H1 (cell line): ENCODE data around the gene HMGN2. TPM values are rescaled to one million over a fixed set of nuclear protein-coding genes. Genes with fewer than 3 reads are reported as not detected.
A peak's percentile ranks its signal among the peaks of the same experiment; 100 is the strongest.

Experiments
- BRCA1 ChIP-seq: IDR thresholded peaks from 2 replicates; pipeline ENCODE4 v1.6.1; 2012; ENCODE audit warnings: low read depth, low read length, improper control_type of control experiment
- CBX8 ChIP-seq: fragments of 300-800, 300-1000 bp; sonication (generic); IDR thresholded peaks from 2 replicates; pipeline ENCODE4 v1.7.1; 2016; ENCODE audit warnings: low read depth, low read length, borderline replicate concordance
- CHD2 ChIP-seq: IDR thresholded peaks from 2 replicates; pipeline ENCODE4 v1.6.1; 2012; ENCODE audit warnings: low read length, improper control_type of control experiment
- EZH2 ChIP-seq: fragments of 200-600 bp; sonication (generic); IDR thresholded peaks from 2 replicates; pipeline ENCODE4 v1.7.1; 2012; ENCODE audit warnings: low read depth, mild to moderate bottlenecking, moderate library complexity, low read length, inconsistent platforms; ENCODE audit not compliant: severe bottlenecking
- MAFK ChIP-seq: IDR thresholded peaks from 2 replicates; pipeline ENCODE4 v1.6.1; 2012; ENCODE audit warnings: low read depth, mild to moderate bottlenecking, improper control_type of control experiment, low read length
- PHF8 ChIP-seq: fragments of 200-600 bp; sonication (generic); conservative IDR thresholded peaks from 2 replicates; pipeline ENCODE4 v1.7.1; 2012; ENCODE audit warnings: low read depth, mild to moderate bottlenecking, inconsistent platforms, low read length, moderate library complexity
- POLR2A ChIP-seq, 2 experiments: IDR thresholded peaks; 1 replicate in 1 of 2; 2 replicates in 1 of 2; pipeline ENCODE4 v1.6.1; 2011; ENCODE audit warnings: low read depth in 2 of 2, low read length in 2 of 2, mild to moderate bottlenecking in 2 of 2; ENCODE audit errors: control extremely low read depth in 1 of 2
- TAF1 ChIP-seq: IDR thresholded peaks from 2 replicates; pipeline ENCODE4 v1.6.1; 2011; ENCODE audit warnings: mild to moderate bottlenecking, low read depth, low read length
- TAF7 ChIP-seq: optimal IDR thresholded peaks from 2 replicates; pipeline ENCODE3; 2011; ENCODE audit warnings: low read depth, mild to moderate bottlenecking, inconsistent platforms, low read length, moderate library complexity, borderline replicate concordance
- TEAD4 ChIP-seq: IDR thresholded peaks from 2 replicates; pipeline ENCODE4 v1.6.1; 2012; ENCODE audit warnings: low read depth, low read length, inconsistent platforms, mixed read lengths
- YY1 ChIP-seq: IDR thresholded peaks from 2 replicates; pipeline ENCODE4 v1.6.1; 2011; ENCODE audit warnings: low read depth, mild to moderate bottlenecking, low read length
- polyA plus RNA-seq, 7 experiments: library from polyadenylated mRNA; depleted of rRNA in 3 of 7; stranded (reverse) in 5 of 7; unstranded in 2 of 7; fragments of >200 nt in 5 of 7; fragments of 200-250 nt in 2 of 7; gene quantifications; 1 replicate in 5 of 7; 2 replicates in 1 of 7; 4 replicates in 1 of 7; pipeline versions ENCODE4 v1.2.1 to v1.2.3, GENCODE V29; 2011 to 2013; ENCODE audit warnings: missing spikeins in 2 of 7, mixed read lengths in 2 of 7
- total RNA-seq: library from RNA; stranded (reverse); fragmentation: NEBNext Ultra II Directional; extraction: Animal tissue kit (Norgen Biotek cat#: 25700); gene quantifications from 2 replicates; pipeline ENCODE4 v1.2.1, GENCODE V29; 2021
- TF ChIP-seq, protein P1 (sequence below): IDR thresholded peaks from 2 replicates; pipeline ENCODE4 v1.6.1; 2011; ENCODE audit warnings: low read depth, mild to moderate bottlenecking, low read length; ENCODE audit not compliant: insufficient read depth
- TF ChIP-seq, protein P2 (sequence below): IDR thresholded peaks from 2 replicates; pipeline ENCODE4 v1.6.1; 2012; ENCODE audit warnings: inconsistent platforms
- TF ChIP-seq, protein P3 (sequence below): IDR thresholded peaks from 2 replicates; pipeline ENCODE4 v1.6.1; 2012; ENCODE audit warnings: low read length, inconsistent platforms

HMGN2 gene
- total and polyA plus RNA-seq, 2 of the 8 experiments (the other 6 are each of a cell fraction or from before 2014, with no cell fraction given), result 254 to 453 TPM

DNA sequence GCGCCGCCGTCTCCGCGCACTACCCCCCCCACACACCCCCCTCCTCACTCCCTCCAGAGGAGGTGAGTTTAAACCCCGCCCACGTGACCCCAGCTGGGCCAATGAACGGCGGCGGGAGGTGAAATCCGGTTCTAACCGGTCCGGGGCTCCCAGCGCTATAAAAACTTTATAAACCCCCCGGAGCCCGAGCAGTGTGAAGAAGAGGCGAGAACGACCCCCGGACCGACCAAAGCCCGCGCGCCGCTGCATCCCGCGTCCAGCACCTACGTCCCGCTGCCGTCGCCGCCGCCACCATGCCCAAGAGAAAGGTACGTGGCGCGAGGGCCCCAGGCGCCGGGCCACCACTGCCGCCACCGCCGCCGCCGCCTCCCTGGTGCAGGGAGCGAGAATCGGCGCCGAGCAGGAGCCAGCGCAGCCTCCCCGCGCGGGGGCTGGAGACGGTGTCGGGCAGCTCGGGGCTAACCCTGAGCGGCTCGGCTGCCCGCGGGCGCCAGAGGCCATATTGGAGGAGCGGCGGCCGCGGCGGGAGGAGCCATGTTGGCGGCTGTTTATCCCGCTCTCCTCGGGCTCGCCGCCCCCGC, at the start of gene HMGN2 (continued):
- TF ChIP-seq, protein P1, sequence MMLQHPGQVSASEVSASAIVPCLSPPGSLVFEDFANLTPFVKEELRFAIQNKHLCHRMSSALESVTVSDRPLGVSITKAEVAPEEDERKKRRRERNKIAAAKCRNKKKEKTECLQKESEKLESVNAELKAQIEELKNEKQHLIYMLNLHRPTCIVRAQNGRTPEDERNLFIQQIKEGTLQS, result peak; percentile 86
- TF ChIP-seq, protein P2, sequence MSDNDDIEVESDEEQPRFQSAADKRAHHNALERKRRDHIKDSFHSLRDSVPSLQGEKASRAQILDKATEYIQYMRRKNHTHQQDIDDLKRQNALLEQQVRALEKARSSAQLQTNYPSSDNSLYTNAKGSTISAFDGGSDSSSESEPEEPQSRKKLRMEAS, result no peak
- TF ChIP-seq, protein P3, sequence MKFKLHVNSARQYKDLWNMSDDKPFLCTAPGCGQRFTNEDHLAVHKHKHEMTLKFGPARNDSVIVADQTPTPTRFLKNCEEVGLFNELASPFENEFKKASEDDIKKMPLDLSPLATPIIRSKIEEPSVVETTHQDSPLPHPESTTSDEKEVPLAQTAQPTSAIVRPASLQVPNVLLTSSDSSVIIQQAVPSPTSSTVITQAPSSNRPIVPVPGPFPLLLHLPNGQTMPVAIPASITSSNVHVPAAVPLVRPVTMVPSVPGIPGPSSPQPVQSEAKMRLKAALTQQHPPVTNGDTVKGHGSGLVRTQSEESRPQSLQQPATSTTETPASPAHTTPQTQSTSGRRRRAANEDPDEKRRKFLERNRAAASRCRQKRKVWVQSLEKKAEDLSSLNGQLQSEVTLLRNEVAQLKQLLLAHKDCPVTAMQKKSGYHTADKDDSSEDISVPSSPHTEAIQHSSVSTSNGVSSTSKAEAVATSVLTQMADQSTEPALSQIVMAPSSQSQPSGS, result no peak
- TF ChIP-seq EZH2 (no peak), YY1 (peak; percentile 88), BRCA1 (no peak), CBX8 (no peak), TAF7 (peak; percentile 80), TAF1 (peak; percentile 91), MAFK (no peak), CHD2 (no peak), PHF8 (peak; percentile 96), POLR2A (IDR thresholded peaks at IDR 0.05; ENCODE audit: control extremely low read depth in 1 of 2, low read depth in 2 of 2, low read length in 2 of 2) (peak; percentile 87 to 95), TEAD4 (no peak)
